Panc1 (cell line): ENCODE data around the gene ABLIM2.

Experiments
- POLR2AphosphoS5 ChIP-seq: IDR thresholded peaks from 2 replicates; pipeline ENCODE4 v1.6.1; 2012; ENCODE audit warnings: mild to moderate bottlenecking, low read depth, low read length, moderate library complexity
- SIN3A ChIP-seq: IDR thresholded peaks from 2 replicates; pipeline ENCODE4 v1.6.1; 2012; ENCODE audit warnings: low read depth, mild to moderate bottlenecking, low read length, moderate library complexity, borderline replicate concordance; ENCODE audit not compliant: insufficient read depth
- TCF7L2 ChIP-seq: IDR thresholded peaks from 2 replicates; pipeline ENCODE4 v1.6.1; 2011; ENCODE audit warnings: mild to moderate bottlenecking, low read depth, low read length, inconsistent platforms
- TF ChIP-seq, protein P1 (sequence below): fragments of 450-650 bp; IDR thresholded peaks from 2 replicates; pipeline ENCODE4 v1.5.1; 2017; ENCODE audit warnings: mild to moderate bottlenecking

DNA sequence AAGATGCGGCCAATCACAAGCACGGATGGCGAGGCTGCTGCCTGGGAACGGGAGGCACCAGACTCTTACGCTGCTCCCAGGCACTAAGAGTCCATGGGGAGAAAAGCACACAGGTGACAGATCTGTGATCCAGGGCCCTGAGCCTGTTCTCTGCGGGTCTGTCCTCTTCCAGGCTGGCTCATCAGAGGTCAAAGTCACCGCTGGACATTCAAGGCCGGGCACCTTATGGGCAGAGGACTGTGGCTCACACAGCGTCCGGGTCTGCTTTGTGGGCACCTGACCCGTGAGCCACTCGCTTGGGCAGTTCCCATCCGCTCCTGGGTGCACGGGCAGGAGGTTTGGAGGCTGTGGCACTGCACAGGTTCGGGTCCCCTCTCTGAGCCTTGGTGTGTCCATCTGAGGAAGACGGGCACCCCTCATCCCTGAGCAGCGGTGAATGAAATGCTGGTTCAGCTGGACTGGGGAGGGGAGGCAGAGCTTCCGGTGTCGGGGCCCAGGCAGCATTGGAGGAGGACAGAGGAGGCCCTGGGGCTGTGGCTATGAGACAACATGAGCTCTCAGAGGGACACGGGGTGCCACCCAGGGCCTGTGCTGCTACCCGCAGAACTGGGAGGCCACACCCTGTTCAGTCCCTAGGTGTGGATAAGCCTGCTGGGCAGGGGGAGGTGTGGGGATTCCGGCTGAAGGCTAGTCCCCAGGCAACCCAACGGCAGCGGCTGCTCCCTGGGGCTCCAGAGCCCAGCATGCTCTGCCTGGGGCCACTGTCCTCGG, 157.7 kb downstream of the ABLIM2 start:
- TF ChIP-seq, protein P1, sequence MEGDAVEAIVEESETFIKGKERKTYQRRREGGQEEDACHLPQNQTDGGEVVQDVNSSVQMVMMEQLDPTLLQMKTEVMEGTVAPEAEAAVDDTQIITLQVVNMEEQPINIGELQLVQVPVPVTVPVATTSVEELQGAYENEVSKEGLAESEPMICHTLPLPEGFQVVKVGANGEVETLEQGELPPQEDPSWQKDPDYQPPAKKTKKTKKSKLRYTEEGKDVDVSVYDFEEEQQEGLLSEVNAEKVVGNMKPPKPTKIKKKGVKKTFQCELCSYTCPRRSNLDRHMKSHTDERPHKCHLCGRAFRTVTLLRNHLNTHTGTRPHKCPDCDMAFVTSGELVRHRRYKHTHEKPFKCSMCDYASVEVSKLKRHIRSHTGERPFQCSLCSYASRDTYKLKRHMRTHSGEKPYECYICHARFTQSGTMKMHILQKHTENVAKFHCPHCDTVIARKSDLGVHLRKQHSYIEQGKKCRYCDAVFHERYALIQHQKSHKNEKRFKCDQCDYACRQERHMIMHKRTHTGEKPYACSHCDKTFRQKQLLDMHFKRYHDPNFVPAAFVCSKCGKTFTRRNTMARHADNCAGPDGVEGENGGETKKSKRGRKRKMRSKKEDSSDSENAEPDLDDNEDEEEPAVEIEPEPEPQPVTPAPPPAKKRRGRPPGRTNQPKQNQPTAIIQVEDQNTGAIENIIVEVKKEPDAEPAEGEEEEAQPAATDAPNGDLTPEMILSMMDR = no peak
- TF ChIP-seq POLR2AphosphoS5 = no peak
- TF ChIP-seq SIN3A = no peak
- TF ChIP-seq TCF7L2 = no peak
